Germinal center (tissue), 1 donor: ENCODE results near the gene TMEM114.
A peak's percentile ranks its signal among the peaks of the same experiment; 100 is the strongest.
"Not testable (repeated sequence)": the region's sequence is repeated elsewhere in the genome, so short reads cannot be mapped to it uniquely, and the experiment has no call there.

Experiments
- DNase-seq: peaks from one replicate; pipeline ENCODE4 v3.0.0; 2012; ENCODE audit warnings: mixed read lengths, low spot score

TMEM114 gene

GRCh38 chr16:8572919-8573724 lies 17.2 kb downstream of the TMEM114 start:
- no peak for DNase-seq

DNA sequence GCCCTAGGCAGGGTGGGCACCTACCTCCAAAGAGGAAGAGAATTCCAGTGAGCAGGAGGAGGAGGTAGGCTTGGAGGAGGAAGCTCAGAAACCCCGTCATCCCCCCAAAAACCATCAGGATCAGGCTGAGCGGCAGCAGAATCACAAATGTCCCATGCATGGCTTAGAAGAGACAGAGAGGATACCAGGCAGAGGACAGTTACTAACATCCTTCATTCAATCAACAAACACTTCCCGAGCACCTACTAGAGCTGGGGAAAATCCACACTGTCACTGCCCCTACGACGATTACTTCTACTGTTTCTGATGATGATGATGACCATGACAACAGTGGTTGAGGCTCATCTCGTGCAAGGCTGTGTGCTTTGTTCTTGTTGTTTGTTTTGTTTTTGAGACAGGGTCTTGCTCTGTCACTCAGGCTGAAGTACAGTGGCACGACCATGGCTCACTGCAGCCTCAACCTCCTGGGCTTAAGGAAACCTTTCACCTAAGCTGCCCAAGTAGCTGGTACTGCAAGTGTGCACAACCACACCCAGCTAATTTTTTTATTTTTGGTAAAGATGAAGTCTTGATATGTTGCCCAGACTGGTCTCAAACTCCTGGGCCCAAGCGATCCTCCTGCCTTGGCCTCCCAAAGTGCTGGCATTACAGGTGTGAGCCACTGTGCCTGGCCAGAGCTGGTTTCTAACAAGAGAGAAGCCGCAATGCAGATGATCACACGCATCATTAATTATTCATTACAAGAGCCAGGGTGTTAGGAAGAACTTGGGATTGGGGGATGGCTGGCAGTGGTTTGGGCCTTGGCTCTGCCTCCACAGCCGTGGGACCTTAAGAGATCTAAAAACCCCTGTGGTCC lies 18.0 kb downstream of the TMEM114 start:
- no peak for DNase-seq

- DNase-seq = no peak
These were observed 19.2 kb downstream of the TMEM114 start for GRCh38 chr16:8571061-8571596.

- DNase-seq = not testable (repeated sequence)
These were observed 19.9 kb downstream of the TMEM114 start for GRCh38 chr16:8570393-8570792.

DNA sequence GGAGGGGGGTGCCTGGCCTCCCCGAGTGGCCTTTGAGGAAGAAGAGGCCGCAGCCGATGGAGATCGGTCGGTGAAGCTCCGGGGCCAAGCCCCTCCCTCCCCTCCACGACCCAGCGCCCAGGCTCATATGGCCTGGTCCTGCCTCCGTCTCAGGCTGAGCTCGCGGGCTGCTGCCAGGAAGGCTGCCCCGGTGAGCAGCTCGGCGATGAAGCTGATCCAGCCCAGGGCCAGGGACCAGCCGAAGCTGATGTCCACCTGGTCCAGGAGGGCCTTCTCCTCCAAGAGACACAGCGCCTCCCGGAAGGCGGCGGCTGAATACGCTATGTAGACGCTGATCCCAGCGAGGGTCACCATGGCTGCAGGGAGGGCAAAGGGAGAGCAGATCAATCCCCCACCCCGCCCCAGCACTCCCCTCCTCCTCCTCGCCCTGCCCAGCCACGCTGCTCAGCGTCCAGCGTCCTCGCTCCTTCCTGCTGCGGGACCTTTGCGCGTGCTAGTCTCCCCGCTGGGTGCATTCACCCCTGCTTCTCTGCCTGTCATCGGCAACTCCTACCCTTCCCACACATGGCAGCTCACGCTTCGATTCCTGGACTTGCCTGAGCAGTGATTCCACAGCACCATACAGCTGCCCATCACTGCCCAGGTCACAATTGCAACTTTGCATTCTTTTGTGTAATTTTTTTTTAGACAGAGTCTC lies 20.5 kb downstream of the TMEM114 start:
- no peak for DNase-seq

GRCh38 chr16:8568231-8568617 lies 22.1 kb downstream of the TMEM114 start:
- DNase-seq = no peak

DNA sequence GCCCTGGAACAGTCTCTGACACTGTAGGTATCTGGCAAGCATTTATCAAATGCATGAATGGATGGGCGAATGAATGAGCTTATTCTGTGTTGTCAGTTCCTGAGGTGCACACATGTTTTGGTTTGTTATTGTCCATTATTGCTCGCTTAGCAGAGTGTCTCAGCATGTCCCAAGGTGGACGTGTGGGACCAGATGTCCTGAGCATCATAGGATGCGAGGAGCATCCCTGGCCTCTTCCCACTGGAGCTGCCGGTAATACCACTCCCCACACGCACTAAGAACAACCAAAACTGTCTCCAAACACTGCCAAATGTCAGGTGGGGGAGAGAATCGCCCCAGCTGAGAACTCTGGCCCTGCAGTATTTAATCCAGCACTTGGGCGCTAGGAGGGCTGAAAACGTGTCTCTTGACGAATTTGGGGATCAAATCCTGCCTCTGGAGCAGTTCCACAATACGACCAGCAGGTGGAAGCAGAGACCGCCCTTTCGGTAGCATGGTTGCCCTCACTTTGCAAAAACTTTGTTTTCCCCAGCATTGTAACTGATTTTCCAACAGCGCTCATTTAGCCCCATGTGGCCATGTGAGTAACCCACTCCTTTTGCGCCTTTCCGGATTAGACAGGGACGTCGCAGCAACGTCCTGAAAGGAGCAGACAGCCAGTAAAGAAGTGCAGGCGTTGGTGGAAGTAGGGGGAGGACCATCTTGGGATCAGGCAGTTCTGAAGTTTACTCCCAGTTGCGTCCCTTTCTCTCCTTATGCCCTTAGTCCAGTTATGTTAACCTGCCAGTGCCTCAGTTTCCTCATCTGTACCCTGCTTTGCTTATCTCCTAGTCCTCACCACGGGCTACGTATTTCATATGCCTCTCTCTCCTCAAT lies 22.7 kb downstream of the TMEM114 start:
- peak; percentile 79 for DNase-seq

DNA sequence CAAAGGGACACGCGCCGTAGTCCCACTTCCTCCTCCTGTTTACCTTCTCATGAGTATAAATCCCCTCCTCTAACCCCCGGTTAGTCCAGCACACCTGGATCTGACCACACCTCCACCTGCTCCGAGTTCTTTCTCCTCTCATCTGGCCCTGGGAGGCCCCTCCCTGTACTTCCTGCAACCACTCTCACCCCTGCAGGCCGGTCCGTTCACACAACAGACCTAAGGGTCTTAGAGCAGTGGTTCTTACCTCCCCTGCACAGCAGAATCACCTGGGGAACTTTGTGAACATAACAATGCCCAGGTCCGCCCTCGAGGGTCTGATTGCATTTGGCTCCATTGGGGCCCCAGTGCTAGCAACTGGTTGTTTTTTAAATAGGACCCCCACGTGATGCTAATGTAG lies 24.8 kb downstream of the TMEM114 start:
- DNase-seq = no peak

DNA sequence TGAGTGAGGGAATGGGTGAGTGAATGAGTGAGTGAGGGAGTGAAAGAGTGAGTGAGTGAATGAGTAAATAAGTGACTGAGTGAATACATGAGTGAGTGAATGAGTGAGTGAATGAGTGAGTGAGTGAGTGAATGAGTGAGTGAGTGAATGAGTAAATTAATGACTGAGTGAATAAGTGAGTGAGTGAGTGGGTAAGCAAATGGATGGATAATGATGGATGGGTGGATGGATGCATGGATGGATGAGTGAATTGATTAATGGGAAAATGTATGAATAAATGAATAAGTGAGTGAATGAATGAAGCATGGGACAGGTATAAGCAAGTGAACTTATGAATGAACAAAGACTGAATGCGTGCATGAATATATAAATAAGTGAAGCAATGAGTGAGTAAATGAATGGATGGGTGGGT lies 25.4 kb downstream of the TMEM114 start:
- DNase-seq = no peak

- DNase-seq = not testable (repeated sequence)
These were observed 26.3 kb downstream of the TMEM114 start for GRCh38 chr16:8563944-8564540.

GRCh38 chr16:8561496-8561895 lies 28.8 kb downstream of the TMEM114 start:
- no peak for DNase-seq

GRCh38 chr16:8555400-8555799 lies 34.9 kb downstream of the TMEM114 start:
- DNase-seq = no peak

GRCh38 chr16:8554881-8555280 lies 35.4 kb downstream of the TMEM114 start:
- no peak for DNase-seq

DNA sequence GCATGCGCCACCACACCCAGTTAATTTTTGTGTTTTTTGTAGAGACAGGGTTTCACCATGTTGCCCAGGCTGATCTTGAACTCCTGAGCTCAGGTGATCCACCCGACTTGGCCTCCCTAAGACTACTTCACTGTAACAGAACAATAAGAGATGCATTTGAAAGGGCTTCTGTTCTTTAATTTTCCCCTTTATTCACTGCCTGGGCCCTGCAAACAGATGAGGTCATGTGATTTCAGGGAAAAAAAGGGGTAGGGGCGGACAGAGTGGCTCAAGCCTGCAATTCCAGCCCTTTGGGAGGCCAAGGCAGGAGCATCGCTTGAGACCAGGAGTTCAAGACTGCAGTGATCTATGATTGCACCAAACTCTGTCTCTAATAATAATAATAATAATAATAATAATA lies 36.3 kb downstream of the TMEM114 start:
- no peak for DNase-seq

DNA sequence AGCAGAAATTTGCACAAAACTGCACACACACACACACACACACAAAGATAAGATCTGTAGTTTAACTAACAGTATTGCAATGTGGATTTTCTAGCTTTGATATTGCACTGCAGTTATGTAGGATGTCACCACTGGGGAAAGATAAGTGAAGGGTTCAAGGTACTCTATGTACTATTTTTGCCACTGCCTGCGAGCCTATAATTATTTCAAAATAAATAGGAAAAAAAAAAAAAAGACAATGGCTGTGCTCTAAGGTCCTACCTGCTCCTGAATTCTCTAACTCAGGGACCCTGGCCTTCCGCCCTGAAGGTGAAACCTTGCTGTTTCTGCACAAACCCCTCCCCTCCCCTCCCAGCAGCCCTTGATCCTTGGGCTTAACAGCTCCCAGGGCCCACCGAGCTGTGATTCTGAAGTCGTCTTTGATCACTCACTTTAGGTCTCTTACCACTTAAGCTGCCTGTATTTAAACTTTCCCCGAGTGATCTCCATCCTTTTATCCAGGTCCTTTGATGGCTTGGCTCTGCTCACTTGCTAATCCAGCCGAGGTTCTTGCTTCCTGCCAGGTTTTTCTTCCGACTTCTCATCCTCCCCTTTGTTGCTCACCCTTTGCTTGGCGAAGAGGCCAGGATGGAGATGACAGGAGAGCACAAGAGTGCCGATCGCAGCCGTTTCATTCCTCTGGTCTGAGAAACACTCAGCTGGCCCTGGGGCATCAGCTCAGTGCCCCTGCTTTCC lies 37.7 kb downstream of the TMEM114 start:
- DNase-seq = no peak

DNA sequence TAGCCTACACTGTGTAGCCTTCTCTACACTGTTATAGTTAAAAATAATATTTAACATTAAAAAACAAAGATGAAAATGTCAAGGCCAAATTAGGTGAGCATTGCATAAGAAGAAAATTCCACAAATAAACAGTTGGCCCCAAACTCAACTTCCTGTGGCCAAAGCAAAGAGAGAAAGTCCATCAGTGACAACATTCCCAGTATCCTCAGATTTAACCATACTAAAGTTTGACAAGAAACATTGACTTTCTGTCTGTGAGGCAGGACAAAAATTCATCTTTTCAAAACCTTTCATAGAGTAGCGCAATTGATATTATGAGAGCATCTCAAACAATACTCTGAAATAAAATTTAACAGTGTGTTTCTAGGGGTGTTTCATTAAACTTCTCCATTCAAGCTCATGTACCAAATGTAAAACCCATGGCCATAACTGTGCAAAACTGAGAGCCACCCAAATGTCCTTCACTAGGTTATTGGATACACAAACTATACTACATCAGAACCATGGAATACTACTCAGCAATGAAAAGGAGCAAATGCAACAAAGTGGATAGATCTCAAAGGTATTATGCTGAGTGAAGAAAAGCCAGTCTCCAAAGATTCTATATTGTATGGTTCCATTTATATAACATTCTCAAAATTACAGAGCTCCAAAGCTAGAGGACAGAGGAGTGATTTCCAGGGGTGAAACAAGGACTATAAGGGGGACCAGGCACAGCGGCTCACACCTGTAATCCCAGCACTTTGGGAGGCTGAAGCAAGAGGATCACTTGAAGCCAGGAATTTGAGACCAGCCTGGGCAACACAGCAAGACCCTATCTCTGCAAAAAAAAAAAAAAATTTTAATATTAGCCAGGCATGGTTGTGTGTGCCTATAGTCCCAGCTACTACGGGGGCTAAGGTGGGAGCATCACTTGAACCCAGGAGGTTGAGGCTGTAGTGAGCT lies 38.7 kb downstream of the TMEM114 start:
- DNase-seq = no peak

DNA sequence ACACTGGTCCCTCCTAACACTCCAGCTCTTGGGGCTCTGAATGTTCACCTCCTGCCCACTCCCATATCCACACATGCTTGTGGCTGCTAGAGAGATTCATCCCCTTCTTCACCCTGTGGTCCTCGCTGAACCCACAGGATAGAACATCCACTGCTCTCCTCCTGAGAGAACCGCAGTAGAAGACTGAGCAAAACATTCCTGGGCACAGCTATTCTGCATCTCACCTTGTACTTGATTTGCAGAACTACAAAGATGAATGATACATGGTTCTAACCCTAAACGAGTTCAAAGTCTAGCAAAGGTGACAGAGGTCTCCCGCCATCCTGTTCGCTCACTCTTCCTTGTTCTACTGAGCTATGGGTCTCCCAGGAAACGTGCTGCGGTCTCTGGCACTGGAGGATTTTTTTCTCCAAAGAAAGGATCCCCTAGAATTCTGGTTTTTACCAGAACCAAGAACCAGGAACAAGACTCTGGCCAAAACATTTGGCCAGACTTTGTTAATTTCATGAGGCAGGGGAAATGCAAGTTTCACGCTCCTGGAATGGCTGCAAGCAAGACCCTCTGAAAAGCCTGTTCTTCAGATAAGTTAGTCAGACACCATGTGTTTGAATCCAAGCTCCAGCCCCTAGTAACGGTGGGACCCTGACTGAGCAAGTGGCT lies 39.5 kb downstream of the TMEM114 start:
- DNase-seq = no peak

DNA sequence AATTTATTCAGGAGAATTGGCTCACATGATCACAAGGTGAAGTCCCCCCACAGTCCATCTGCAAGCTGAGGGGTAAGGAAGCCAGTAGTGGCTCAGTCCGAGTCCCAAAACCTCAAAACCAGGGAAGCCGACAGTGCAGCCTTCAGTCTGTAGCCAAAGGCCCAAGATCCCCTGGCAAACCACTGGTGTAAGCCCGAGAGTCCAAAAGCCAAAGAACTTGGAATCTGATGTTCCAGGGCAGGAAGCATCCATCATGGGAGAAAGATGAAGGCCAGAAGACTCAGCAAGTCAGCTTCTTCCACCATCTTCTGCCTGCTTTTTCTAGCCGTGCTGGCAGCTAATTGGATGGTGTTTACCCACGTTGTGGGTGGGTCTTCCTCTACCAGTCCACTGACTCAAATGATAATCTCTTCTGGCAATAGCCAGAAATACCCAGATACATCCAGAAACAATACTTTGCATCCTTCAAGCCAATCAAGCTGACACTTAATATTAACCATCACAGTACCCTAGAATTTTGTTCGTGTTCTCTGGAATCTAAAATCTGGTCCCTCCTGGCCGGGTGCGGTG lies 40.4 kb downstream of the TMEM114 start:
- DNase-seq = no peak
